Measurements from ENCODE around the gene UBL7. TPM values are rescaled to one million over a fixed set of nuclear protein-coding genes. Genes with fewer than 3 reads are reported as not detected.

The UBL7 gene
- total RNA-seq, 4 donors from 2014 or later, result 4.0 to 157 (median 42.3) TPM

DNA sequence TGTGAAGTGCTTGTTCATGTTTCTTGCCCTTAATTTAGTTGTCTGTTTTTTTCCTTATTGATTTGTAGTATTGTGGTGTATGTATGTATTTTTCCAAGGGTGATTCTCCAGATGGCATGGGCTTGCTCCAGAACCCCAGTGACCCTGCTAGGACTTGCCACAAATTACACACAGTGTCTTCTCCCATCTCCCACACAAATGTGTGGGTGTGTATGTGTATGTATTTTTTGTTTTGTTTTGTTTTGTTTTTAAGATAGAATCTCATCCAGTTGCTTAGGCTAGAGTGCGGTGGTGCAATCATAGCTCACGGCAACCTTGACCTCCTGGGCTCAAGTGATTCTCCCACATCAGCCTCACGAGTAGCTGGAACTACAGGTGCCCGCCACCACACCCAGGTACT is 43.9 kb upstream of the UBL7 start:
- Histone ChIP-seq H3K9me3 (no peaks in the 10 kb centered on the region), H3K27me3 (no peaks in the 10 kb centered on the region), H3K36me3 (no peaks in the 10 kb centered on the region), H3K27ac (no peak overlapping the region), H3K4me1 (no peaks in the 10 kb centered on the region), H3K4me3 (no peak overlapping the region)
- intact Hi-C loops (cut with DNase I; ENCODE audit: low total_unique reads), result no loop called here
- 94 to 99% methylated on average over 3 to 4 of the region's 4 CpGs for WGBS, 2 donors (ENCODE audit: low coverage in 1 of 2)
- DNase-seq, result no peak
- in situ Hi-C loops (cut with MboI; ENCODE audit: low pct_ligation_motif_present in 1 of 4, low pct_unique_long_range_greater_than_20kb in 1 of 4, low sequenced_read_pairs in 3 of 4), result no loop called here
- TF ChIP-seq POLR2AphosphoS5 (IDR thresholded peaks at IDR 0.05), result no peak
- TF ChIP-seq EP300 (IDR thresholded peaks at IDR 0.05; ENCODE audit: low read depth), result no peak
- TF ChIP-seq, protein P1, sequence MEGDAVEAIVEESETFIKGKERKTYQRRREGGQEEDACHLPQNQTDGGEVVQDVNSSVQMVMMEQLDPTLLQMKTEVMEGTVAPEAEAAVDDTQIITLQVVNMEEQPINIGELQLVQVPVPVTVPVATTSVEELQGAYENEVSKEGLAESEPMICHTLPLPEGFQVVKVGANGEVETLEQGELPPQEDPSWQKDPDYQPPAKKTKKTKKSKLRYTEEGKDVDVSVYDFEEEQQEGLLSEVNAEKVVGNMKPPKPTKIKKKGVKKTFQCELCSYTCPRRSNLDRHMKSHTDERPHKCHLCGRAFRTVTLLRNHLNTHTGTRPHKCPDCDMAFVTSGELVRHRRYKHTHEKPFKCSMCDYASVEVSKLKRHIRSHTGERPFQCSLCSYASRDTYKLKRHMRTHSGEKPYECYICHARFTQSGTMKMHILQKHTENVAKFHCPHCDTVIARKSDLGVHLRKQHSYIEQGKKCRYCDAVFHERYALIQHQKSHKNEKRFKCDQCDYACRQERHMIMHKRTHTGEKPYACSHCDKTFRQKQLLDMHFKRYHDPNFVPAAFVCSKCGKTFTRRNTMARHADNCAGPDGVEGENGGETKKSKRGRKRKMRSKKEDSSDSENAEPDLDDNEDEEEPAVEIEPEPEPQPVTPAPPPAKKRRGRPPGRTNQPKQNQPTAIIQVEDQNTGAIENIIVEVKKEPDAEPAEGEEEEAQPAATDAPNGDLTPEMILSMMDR (IDR thresholded peaks at IDR 0.05), result no peak
- no peak for TF ChIP-seq POLR2A (IDR thresholded peaks at IDR 0.05)

GRCh38 chr15:74504418-74504817 is 43.5 kb upstream of the UBL7 start:
- H3K36me3 ChIP-seq, result no peaks in the 10 kb centered on the region
- intact Hi-C loops (cut with DNase I; ENCODE audit: low total_unique reads), result no loop called here
- in situ Hi-C loops (cut with MboI; ENCODE audit: low pct_ligation_motif_present in 1 of 4, low pct_unique_long_range_greater_than_20kb in 1 of 4, low sequenced_read_pairs in 3 of 4), result no loop called here

GRCh38 chr15:74502301-74502700 is 41.3 kb upstream of the UBL7 start:
- intact Hi-C loops (cut with DNase I; ENCODE audit: low total_unique reads), result no loop called here
- no peak for DNase-seq
- H3K27ac ChIP-seq, result no peak overlapping the region
- H3K4me3 ChIP-seq, result no peak overlapping the region
- H3K27me3 ChIP-seq, result no peaks in the 10 kb centered on the region
- H3K36me3 ChIP-seq, result no peaks in the 10 kb centered on the region
- TF ChIP-seq, protein P1 (IDR thresholded peaks at IDR 0.05), result no peak
- TF ChIP-seq POLR2A (IDR thresholded peaks at IDR 0.05) (no peak), EP300 (IDR thresholded peaks at IDR 0.05; ENCODE audit: low read depth) (no peak), POLR2AphosphoS5 (IDR thresholded peaks at IDR 0.05) (no peak)
- in situ Hi-C loops (cut with MboI; ENCODE audit: low pct_ligation_motif_present in 1 of 4, low pct_unique_long_range_greater_than_20kb in 1 of 4, low sequenced_read_pairs in 3 of 4), result no loop called here
- WGBS, 2 donors (ENCODE audit: low coverage in 1 of 2), result 81 to 85% methylated on average over 2 to 3 of the region's 3 CpGs
- no peaks in the 10 kb centered on the region for H3K4me1 ChIP-seq
- no peaks in the 10 kb centered on the region for H3K9me3 ChIP-seq

More at GRCh38 chr15:74504418-74504817, 43.5 kb upstream of the UBL7 start:
- WGBS, 2 donors (ENCODE audit: low coverage in 1 of 2), result 78 to 80% methylated on average over 3 of the region's 3 CpGs
- no peak for DNase-seq
- TF ChIP-seq POLR2A (IDR thresholded peaks at IDR 0.05), result no peak
- TF ChIP-seq EP300 (IDR thresholded peaks at IDR 0.05; ENCODE audit: low read depth), result no peak
- TF ChIP-seq, protein P1 (IDR thresholded peaks at IDR 0.05), result no peak
- no peak for TF ChIP-seq POLR2AphosphoS5 (IDR thresholded peaks at IDR 0.05)
- H3K27me3 ChIP-seq, result no peaks in the 10 kb centered on the region
- no peaks in the 10 kb centered on the region for H3K9me3 ChIP-seq
- H3K4me3 ChIP-seq, result no peak overlapping the region
- H3K27ac ChIP-seq, result no peak overlapping the region
- no peaks in the 10 kb centered on the region for H3K4me1 ChIP-seq

- Histone ChIP-seq H3K9me3 (no peaks in the 10 kb centered on the region), H3K27me3 (no peaks in the 10 kb centered on the region), H3K4me3 (no peak overlapping the region), H3K4me1 (no peaks in the 10 kb centered on the region), H3K27ac (no peak overlapping the region), H3K36me3 (no peaks in the 10 kb centered on the region)
- in situ Hi-C loops (cut with MboI; ENCODE audit: low pct_ligation_motif_present in 1 of 4, low pct_unique_long_range_greater_than_20kb in 1 of 4, low sequenced_read_pairs in 3 of 4), result no loop called here
- no peak for DNase-seq
- intact Hi-C loops (cut with DNase I; ENCODE audit: low total_unique reads), result no loop called here
- TF ChIP-seq EP300 (IDR thresholded peaks at IDR 0.05; ENCODE audit: low read depth) (no peak), POLR2A (IDR thresholded peaks at IDR 0.05) (no peak), POLR2AphosphoS5 (IDR thresholded peaks at IDR 0.05) (no peak)
- TF ChIP-seq, protein P1 (IDR thresholded peaks at IDR 0.05), result no peak
- 100% methylated on average over 2 of the region's 2 CpGs; no CpG with 5 or more reads in 1 of the 2 donors for WGBS, 2 donors (ENCODE audit: low coverage in 1 of 2)
These were observed 39.4 kb upstream of the UBL7 start for GRCh38 chr15:74500401-74500800.
